NCI-H2107 treated with DMSO at 0.1 percent for 48 hours (cell line): ENCODE measurements around the gene DEGS2.
"Not testable (repeated sequence)": the region's sequence is repeated elsewhere in the genome, so short reads cannot be mapped to it uniquely, and the experiment has no call there.

Experiments used
- DNase-seq: peaks from one replicate; lab custom pipeline; 2025; ENCODE audit not compliant: unreplicated experiment; lab: John Stamatoyannopoulos, UW

DEGS2 gene

DNA sequence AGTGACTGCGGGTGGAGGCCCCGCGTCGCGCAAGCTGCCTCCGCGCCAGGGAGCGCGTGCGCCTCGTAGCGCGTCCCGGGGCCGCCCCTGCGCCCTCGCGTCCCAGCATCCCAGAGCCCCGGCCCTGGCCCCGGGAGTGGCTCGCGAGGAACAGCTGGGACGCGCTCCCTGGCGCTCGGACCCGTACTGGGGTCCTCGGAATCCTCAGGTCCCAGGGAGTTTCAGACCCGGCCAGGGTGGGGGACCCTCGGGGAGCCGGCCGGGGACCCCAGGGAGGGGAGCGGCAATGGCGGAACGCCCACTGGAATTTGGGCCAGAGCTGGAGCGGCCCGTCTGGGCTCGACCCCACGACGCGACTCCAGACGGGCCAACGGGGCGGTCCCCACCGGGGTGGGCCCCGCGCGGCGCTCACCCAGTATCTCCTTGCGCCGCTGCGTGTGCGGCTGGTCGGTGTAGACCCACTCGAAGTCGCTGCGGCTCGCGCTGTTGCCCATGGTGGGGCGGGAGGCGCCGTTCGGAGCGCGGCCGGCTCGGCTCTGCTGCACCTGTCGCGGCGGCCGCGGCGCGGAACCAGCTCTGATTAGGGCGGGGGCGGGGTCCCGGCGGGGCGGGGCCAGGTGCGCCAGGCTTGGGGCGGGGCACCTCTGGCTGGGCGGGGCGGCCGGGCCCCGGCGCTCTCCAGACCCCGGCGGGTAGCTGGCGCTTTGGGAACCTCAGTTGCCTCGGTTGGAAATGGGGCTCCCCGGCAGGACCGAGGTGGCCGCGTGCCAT lies at the start of gene DEGS2:
DEGS2 (minus strand) TSS at position 552 of the 771 bp plus-strand sequence; CDS start at position 494, 58 bp downstream.
- DNase-seq, result peak; percentile 65

DNA sequence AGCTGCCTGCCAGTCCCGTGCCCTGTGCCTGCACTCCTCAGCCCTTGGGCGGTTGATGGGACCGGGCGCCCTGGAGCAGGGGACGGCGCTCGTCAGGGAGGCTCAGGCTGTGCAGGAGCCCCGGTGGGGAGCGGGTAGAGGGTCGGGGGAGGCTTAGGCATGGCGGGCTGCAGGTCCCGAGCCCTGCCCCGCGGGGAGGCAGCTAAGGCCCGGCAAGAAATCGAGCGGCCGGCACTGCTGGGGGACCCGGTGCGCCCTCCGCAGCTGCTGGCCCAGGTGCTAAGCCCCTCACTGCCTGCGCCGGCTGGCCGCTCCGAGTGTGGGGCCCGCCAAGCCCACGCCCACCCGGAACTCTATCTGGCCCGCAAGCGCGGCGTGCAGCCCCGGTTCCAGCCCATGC lies 48.7 kb upstream of the DEGS2 start:
- DNase-seq, result not testable (repeated sequence)

DNA sequence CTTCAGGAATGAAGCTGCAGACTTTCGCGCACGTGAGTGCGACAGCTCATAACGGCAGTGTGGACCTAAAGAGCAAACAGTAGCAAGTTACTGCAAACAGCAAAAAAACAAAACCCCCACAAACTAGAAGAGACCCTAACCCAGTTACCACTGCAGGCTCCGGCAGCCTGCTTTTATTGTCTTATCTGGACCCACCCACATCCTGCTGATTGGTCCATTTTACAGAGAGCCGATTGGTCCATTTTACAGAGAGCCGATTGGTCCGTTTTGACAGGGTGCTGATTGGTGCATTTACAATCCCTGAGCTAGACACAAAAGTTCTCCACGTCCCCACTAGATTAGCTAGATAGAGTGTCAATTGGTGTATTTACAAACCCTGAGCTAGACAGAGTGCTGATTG lies 48.1 kb upstream of the DEGS2 start:
- not testable (repeated sequence) for DNase-seq

DNA sequence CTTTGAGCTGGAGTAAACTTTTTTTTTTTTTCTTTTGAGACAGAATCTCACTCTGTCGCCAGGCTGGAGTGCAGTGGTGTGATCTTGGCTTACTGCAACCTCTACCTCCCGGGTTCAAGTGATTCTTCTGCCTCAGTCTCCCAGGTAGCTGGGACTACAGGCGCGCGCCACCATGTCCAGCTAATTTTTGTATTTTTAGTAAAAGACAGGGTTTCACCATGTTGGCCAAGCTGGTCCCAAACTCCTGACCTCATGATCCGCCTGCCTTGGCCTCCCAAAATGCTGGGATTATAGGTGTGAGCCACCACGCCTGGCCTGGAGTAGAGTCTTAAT lies 45.4 kb upstream of the DEGS2 start:
- not testable (repeated sequence) for DNase-seq

DNA sequence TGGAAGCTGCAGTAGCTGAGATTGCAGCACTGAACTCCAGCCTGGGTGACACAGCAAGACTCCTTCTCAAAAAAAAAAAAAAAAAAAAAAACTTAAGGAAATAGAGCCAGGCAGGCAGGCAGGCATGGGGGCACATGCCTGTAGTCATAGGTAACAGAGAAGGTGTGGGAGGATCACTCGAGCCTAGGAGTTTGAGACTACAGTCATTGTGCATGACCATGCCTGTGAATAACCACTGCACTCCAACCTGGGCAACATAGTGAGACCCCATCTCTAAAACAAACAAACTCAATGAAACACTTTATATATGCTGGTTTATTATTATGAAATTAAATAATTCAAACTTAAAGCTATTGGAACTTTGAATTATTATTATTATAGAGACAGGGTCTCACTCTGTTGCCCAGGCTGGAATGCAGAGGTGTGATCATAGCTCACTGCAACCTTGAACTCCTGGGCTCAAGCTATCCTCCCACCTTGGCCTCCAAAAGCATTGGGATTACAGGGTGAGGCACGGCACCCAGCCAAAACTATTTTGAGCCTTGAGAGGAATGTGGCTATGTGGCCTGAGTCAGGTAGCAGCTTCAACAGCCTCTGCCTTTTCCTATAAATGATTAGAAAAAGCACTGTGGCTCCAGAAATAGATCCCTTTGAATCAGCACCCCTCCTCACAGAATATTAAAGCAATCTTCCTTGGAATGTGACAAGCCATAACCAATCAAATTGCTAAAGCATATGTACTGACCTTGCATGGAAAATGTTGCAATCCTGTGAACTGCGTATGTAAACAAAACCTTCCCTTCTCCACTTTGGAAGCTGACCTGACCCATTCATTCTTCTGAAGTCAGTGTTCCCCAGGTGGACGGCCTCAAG lies 44.8 kb upstream of the DEGS2 start:
- DNase-seq, result no peak

DNA sequence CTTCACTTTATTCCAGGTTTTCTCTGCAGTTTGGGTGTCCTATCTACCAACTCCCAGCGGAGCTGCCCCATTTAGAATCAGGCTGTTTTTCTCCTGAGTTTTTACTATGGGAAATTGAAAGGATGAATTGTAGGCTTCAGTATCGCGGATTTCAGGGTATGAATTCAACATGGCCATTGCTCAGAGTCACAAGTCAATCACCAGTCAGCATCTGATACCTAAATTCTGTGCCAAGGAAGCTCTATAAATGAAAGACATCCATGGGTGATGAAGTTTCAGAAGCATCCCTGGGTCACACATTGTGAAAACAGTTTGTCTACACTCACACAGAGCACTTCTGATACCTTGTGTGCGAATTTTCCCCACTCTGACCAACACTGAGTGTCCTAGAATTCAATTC lies 43.7 kb upstream of the DEGS2 start:
- no peak for DNase-seq

DNA sequence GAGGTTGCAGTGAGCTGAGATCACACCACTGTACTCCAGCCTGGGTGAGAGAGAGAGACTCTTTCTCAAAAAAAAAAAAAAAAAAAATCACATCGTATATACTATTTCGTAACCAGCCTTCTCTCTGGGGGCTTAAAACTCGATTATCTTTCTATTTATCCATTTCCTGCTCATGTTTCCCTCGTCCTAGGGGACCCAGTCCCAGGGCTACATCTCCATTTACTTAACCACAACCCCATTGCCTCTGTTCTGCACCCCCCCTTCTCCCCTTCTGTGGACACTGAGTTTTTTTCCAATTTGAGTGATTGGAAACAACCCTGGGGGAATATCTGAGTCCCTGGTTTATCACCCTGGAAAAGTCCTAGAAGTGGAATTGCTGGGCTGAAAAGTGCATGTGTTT lies 43.3 kb upstream of the DEGS2 start:
- DNase-seq, result no peak

DNA sequence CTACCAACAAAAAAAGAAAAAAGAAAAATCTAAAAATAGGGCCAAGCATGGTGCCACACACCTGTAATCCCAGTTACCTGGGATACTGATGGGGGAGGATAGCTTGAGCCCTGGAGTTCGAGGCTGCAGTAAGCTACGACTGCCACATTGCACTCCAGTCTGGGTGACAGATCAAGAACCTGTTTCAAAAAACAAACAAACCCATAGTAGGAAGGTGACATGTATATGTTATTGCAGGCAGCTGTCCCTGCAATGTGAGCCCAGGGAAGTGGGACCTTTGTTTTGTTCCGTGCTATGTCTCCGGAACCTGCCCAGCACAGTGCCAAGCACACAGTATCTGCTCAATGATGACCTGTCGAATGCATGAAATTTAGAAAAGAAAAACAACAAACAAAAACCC lies 42.3 kb upstream of the DEGS2 start:
- DNase-seq, result peak; percentile 53

DNA sequence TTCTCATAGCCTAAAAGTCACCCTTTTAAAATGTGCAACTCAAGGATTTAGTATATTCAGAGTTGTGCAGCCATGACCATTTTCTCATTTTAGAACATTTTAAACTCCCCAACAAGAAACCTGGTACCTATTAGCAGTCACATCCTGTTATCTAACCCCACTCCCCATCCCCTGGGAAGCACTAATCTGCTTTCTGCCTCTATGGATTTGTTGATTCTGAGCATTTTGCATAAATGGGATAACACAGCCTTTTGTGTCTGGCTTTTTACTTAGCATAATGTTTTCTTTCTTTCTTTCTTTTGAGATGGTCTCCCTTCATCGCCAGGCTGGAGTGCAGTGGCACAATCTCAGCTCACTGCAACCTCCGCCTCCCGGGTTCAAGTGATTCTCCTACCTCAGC lies 40.9 kb upstream of the DEGS2 start:
- no peak for DNase-seq

DNA sequence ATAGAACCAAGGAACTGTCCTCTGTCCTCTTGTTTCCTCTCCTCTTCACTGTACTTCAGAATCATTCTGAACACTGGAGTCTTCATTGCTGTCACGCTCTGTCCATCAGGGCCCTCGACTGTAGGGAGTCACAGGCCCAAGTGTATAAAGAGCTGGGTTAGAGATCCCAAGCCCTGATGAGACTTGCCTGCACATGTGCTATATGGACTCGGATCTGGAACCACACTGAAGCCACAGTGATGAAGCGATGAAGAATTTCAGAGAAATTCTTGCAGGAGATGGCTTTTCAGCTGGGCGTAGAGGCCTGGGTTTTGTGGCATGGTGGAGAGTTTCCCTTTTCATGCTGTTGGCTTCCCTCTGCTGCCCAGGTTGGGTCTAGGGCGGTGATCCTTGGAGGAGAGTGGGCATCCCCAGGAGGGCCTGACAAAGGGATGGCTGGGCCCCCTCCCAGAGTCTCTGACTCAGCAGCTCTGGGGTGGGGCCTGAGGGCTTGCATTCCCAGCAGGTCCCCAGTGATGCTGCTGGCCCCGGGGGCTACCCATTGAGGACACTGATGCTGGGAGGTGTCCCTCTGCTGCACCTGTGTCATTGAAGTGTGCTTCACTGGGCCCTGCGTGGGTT lies 39.9 kb upstream of the DEGS2 start:
- no peak for DNase-seq

DNA sequence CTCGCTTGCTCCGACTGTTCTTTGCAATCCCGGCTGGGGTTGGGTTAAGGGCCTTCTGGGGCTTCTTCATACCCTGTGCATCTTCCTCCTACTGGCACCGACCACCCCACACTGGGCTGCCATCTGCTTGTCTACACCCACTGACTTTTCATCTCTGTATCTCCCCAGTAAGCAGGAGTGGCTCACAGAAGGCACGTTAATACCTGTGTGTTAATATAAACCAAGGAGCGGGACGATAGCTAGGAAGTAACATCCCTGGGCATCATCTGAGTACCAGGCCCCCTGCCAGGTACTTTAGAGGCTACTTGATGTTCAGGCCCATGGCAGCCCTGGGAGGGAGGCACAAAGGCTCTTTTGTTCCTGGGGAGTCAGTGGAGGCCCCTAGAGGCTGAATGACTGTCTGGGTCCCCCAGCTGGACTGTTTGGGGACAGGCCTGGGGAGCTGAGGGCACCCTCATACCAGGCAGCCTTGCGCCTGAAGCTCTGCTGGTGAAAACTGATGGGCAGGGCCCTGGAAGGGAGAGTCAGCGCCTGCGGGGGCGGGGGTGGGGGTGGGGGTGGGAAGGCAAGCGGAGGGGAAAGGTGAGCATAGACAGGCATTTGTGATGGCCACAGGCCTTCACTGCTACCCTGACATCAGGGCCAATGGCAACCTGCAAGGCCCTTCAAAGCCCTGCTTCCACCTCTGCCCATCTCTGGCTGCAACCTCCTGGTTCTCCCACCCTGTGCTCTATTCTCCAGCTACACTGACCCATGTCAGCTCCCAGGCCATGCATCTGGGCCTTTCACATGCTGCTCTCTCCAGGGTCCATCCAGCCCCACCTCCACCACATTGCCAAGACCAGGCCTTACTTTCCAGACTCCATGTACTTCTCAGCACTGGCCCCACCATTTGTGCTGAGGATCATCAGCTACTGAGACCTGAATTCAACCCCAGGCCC lies 34.2 kb upstream of the DEGS2 start:
- peak; percentile 37 for DNase-seq

DNA sequence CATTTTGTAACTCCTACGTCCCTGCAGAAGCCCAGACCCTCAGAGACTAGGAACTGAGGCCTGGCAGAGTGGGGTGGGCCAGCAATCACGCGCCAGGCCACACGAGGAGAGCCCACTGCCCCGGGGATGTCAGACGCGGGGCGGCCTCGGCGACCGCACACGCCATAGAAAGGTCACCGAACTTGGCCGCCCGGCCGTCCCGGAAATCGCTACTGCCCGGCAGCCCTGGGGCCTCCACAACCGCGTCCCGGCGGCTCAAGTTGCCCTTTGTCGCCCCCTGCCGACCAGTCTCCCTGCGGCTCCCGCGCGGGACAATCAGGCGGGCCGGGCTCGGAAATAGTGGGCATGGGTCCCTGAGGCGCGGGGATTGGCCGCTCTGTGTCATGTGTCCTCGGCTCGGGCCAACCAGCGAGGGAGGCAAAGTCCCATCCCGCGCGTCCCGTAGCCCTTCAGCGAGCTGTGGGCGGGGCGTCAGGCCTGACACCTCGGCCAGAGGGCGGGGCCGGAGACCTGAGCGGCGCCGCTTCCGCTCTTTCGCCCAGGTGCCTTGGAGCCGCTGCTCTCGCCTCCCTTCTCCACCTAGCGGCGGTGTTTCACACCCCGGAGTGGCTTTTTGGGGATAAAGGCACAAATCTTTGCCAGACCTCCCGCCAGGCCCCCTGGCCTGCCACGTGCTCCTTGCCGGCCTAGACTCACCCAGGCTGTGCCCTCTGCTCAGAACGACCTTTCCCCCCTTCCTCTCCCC lies 33.4 kb upstream of the DEGS2 start:
- DNase-seq, result peak; percentile 98

DNA sequence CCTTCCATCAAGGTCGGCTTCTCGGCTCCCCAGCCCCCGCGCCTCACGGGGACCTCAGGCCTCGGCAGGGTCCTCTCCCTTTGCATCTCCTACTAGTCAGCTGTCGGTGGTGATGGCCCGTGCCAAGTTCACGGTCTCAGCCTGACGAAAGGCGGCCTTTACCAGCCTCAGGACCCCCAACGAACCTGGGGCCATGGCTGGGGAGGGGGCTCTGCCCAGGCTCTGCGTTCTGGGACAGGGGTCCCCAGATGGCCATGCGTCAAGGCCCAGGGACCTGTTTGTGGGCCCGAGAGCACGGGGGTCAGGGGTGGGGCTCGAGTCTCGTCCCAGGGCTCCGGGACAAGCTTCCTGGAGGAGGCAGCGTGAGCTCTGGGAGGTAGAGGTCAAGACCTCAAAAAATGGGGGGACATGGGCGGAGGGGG lies 32.8 kb upstream of the DEGS2 start:
- DNase-seq, result no peak

DNA sequence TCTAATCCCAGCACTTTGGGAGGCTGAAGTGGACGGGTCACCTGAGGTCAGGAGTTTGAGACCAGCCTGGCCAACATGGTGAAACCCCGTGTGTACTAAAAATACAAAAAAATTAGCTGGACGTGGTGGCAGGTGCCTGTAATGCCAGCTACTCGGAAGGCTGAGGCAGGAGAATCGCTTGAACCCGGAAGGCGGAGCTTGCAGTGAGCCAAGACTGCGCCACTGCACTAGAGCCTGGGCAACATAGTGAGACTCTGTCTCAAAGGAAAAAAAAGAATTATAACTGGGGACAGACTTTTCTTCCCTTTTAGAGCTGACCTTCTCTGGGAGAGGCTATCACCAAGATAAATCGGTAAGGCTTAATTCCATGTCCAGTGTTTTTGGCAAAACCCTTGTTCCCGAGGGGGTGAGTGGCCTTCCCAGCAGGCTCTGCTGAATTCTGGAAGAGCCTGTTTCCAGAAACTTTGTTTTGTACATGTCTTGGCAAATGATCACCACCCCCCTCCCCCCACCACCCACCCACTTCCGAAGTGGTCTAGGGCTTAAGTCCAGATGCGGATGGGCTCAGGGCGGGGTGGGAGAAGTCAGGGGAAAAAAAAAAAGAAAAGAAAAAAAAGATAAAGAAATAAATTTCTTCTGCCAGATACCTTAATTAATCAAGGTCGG lies 32.3 kb upstream of the DEGS2 start:
- no peak for DNase-seq

DNA sequence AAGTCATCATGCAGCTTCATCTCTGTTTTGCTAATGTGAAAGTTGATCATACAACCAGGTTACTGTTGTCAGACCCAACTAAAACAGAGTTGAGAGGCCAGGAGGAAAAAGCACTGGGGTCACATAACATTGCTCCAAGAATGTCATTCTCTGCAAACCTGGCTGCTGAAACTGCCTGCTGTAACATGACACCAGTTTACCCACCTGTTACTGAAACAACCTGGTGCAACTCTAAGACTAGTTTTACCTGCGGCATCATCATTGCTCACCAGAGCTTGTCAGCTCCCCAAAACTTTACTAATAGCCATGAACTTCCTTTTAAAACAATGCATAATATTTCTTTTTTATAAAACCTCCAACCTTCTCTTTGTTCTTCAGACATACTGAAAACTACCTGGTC lies 30.7 kb upstream of the DEGS2 start:
- DNase-seq, result no peak

DNA sequence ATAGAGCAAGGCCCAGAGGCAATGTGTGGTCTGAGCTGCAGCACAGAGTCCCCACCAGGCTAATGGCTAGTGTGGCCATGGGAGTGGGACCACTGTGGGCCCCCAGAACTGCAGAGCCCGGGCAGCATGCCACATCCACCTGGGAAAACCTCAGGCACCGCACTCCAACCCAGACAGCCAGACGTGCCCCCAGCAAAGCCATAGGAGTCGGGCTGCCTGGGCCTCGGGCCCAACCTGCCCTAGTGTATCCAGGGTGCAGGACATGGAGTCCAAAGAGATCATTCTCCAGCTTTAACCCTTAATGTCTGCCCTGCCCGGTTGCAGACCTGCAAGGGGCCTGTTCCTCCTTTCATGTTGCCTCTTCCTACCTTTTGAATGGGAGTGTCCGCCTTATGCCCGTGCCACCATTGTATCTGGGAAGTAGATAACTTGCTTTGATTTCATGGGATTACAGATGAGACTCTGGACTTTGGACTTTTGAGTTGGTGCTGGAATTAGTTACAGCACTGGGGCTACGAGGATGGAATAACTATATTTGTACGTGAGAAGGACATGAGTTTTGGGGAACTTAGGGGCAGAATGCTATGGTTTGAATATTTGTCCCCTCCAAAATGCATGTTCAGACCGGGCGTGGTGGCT lies 29.1 kb upstream of the DEGS2 start:
- DNase-seq, result no peak

DNA sequence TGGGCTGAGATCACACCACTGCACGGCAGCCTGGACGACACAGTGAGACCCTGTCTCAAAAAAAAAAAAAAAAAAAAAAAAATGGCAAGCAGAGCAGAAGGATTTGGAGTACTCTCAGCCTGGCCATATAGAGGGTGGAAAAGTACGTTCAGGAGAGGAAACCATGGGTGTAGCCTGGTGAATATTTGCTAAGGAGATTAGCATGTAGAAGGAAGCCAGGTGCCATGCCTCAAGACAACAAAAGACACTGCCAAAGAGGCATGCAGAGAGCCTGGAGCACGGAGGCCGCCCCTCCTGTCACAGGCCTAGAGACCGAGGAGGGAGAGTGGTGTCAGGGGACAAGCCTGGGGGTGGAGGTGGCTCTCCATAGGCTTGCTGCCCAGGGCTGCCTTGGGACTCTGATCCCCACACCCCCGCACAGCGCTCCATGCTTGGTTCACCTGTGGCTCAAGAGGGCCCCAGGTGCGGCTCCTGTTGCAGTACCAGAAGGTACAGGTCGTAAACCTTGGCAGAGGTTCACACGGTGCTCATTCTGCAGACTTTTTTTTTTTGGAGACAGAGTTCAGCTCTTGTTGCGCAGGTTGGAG lies 27.9 kb upstream of the DEGS2 start:
- peak; percentile 46 for DNase-seq

DNA sequence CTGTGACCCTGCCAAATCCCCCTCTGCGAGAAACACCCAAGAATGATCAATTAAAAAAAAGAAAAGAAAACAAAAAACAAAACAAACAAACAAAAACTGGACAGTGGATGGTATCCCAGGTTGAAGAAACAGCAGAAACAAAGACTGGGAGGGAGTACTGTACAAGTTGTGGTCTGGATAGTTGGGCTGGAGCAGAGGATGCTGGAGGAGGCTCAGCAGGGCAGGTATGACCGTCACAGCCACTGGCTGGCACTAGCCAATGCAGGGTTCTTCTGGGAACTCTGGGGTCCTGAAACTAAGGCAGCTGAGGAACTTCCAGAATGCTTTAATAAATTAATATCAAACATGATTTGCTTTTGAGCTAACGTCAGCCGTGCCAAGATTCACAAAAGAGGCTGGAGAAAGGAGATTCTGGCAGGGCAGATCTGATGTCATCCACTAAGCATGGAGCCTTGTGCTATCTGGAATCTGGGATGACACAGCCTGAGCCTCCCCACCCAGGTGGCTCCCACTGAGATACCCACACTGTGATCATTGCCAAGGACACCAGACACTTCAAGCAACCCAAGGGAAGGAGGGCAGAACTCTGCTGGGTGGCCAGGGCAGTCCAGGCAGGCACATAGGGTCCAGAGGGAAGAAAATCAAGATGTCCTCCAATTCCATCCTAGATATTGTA lies 22.6 kb upstream of the DEGS2 start:
- not testable (repeated sequence) for DNase-seq
